Neural progenitor cell (in vitro differentiated cells): Measurements from ENCODE around the gene SOAT1.

Source experiments
- CTCF ChIP-seq: fragments of 200-600 bp; sonication (generic); IDR thresholded peaks from 2 replicates; pipeline ENCODE4 v1.5.1; 2017; ENCODE audit warnings: antibody characterized with exemption, mild to moderate bottlenecking
- EZH2 ChIP-seq: fragments of 200-600 bp; sonication (generic); IDR thresholded peaks from 2 replicates; pipeline ENCODE4 v1.6.1; 2017; ENCODE audit warnings: antibody characterized with exemption, mild to moderate bottlenecking, moderate library complexity
- EZH2phosphoT487 ChIP-seq: fragments of 200-600 bp; sonication (generic); IDR thresholded peaks from 2 replicates; pipeline ENCODE4 v1.6.1; 2017; ENCODE audit warnings: antibody characterized with exemption

- TF ChIP-seq EZH2phosphoT487 (no peak), EZH2 (no peak), CTCF (no peak)
Observed at GRCh38 chr1:179322557-179322956, 29.0 kb downstream of the SOAT1 start.
